Neural progenitor cell (in vitro differentiated cells): ENCODE measurements around the gene PRRC2B. TPM values are rescaled to one million over a fixed set of nuclear protein-coding genes. Genes with fewer than 3 reads are reported as not detected.

Source experiments
- DNase-seq: peaks from one replicate; pipeline ENCODE4 v3.0.0-alpha.2; 2016; ENCODE audit warnings: low spot score
- H2AFZ ChIP-seq: fragments of 200-600 bp; sonication (generic); replicated peaks from 2 replicates; pipeline ENCODE4 v1.6.1; 2016; ENCODE audit warnings: antibody characterized with exemption
- H3F3A ChIP-seq: fragments of 200-600 bp; sonication (generic); 2 replicates; pipeline ENCODE4 v1.6.1; 2016; ENCODE audit warnings: antibody characterized with exemption, low read depth
- H3K27ac ChIP-seq: fragments of 200-600 bp; sonication (generic); 2 replicates; pipeline ENCODE4 v1.5.1; 2016; ENCODE audit warnings: mild to moderate bottlenecking
- H3K27me3 ChIP-seq: fragments of 200-600 bp; sonication (generic); 2 replicates; pipeline ENCODE4 v1.6.1; 2016; ENCODE audit warnings: mild to moderate bottlenecking, moderate library complexity
- H3K36me3 ChIP-seq: fragments of 200-600 bp; sonication (generic); 2 replicates; pipeline ENCODE4 v1.5.1; 2016
- H3K4me1 ChIP-seq: fragments of 200-600 bp; sonication (generic); 2 replicates; pipeline ENCODE4 v1.6.1; 2016; ENCODE audit warnings: mixed run types
- H3K4me2 ChIP-seq: fragments of 200-600 bp; sonication (generic); 2 replicates; pipeline ENCODE4 v1.6.1; 2016
- H3K4me3 ChIP-seq: fragments of 200-600 bp; sonication (generic); 2 replicates; pipeline ENCODE4 v1.5.1; 2016
- H3K79me2 ChIP-seq: fragments of 200-600 bp; sonication (generic); 2 replicates; pipeline ENCODE4 v1.6.1; 2016; ENCODE audit warnings: low read depth
- H3K9ac ChIP-seq: fragments of 200-600 bp; sonication (generic); 2 replicates; pipeline ENCODE4 v1.6.1; 2016
- H3K9me3 ChIP-seq: fragments of 200-600 bp; sonication (generic); 2 replicates; pipeline ENCODE4 v1.5.1; 2016; ENCODE audit warnings: low read depth
- H4K20me1 ChIP-seq: fragments of 200-600 bp; sonication (generic); 2 replicates; pipeline ENCODE4 v1.6.1; 2016; ENCODE audit warnings: low read depth
- H3K27ac Mint-ChIP-seq: 3 replicates; pipeline ENCODE4 v1.8.0; 2021; ENCODE audit warnings: mixed read lengths
- H3K27me3 Mint-ChIP-seq: 2 replicates; pipeline ENCODE4 v1.8.0; 2022; ENCODE audit warnings: low read depth, mild to moderate bottlenecking, inconsistent platforms, moderate library complexity, mixed read lengths; ENCODE audit not compliant: insufficient read depth
- H3K36me3 Mint-ChIP-seq: 3 replicates; pipeline ENCODE4 v1.8.0; 2021; ENCODE audit warnings: mixed read lengths
- H3K4me1 Mint-ChIP-seq: 3 replicates; pipeline ENCODE4 v1.8.0; 2021; ENCODE audit warnings: mixed read lengths
- H3K4me3 Mint-ChIP-seq: 3 replicates; pipeline ENCODE4 v1.8.0; 2021; ENCODE audit warnings: mild to moderate bottlenecking, moderate library complexity, mixed read lengths
- H3K9me3 Mint-ChIP-seq: 3 replicates; pipeline ENCODE4 v1.8.0; 2020; ENCODE audit warnings: mixed read lengths
- CTCF ChIP-seq: fragments of 200-600 bp; sonication (generic); IDR thresholded peaks from 2 replicates; pipeline ENCODE4 v1.5.1; 2017; ENCODE audit warnings: antibody characterized with exemption, mild to moderate bottlenecking
- EZH2 ChIP-seq: fragments of 200-600 bp; sonication (generic); IDR thresholded peaks from 2 replicates; pipeline ENCODE4 v1.6.1; 2017; ENCODE audit warnings: antibody characterized with exemption, mild to moderate bottlenecking, moderate library complexity
- EZH2phosphoT487 ChIP-seq: fragments of 200-600 bp; sonication (generic); IDR thresholded peaks from 2 replicates; pipeline ENCODE4 v1.6.1; 2017; ENCODE audit warnings: antibody characterized with exemption
- total RNA-seq: library from RNA; depleted of rRNA; stranded (reverse); fragments of >200 nt; gene quantifications from 2 replicates; pipeline ENCODE4 v1.2.3, GENCODE V29; 2015; ENCODE audit warnings: low replicate concordance

The PRRC2B gene
- total RNA-seq, 1 donor from 2014 or later = 139 TPM

GRCh38 chr9:131417264-131418142, 23.6 kb downstream of the PRRC2B start:
- Mint-ChIP-seq H3K9me3 (peaks cover 26% of the 10 kb centered on the region), H3K4me1 (peaks cover 61% of the 10 kb centered on the region), H3K27me3 (peaks cover 2% of the 10 kb centered on the region), H3K36me3 (peaks cover 41% of the 10 kb centered on the region), H3K4me3 (no peak overlapping the region), H3K27ac (peak overlapping the region; percentile 35)
- Histone ChIP-seq H3K27me3 (no peaks in the 10 kb centered on the region), H3K4me3 (no peak overlapping the region), H3K4me1 (peaks cover 68% of the 10 kb centered on the region), H2AFZ (no peak overlapping the region), H3K79me2 (peaks cover 100% of the 10 kb centered on the region), H3F3A (peaks cover 75% of the 10 kb centered on the region), H3K36me3 (no peaks in the 10 kb centered on the region), H3K27ac (peak overlapping the region; percentile 85), H3K9me3 (no peaks in the 10 kb centered on the region), H3K9ac (peak overlapping the region; percentile 9), H4K20me1 (peaks cover 100% of the 10 kb centered on the region), H3K4me2 (peak overlapping the region; percentile 67)
- no peak for TF ChIP-seq CTCF
- TF ChIP-seq EZH2phosphoT487 = no peak
- TF ChIP-seq EZH2 = no peak
- no peak for DNase-seq

- peak overlapping the region; percentile 85 for H3K27ac ChIP-seq
- H3K4me1 Mint-ChIP-seq = peaks cover 69% of the 10 kb centered on the region
- peaks cover 2% of the 10 kb centered on the region for H3K27me3 Mint-ChIP-seq
- H3K4me2 ChIP-seq = peak overlapping the region; percentile 67
- peak overlapping the region; percentile 29 for H3K4me3 Mint-ChIP-seq
- peaks cover 22% of the 10 kb centered on the region for H3K9me3 Mint-ChIP-seq
- H3K4me3 ChIP-seq = no peak overlapping the region
- no peak for TF ChIP-seq EZH2
- TF ChIP-seq EZH2phosphoT487 = no peak
- TF ChIP-seq CTCF = no peak
- H3K9me3 ChIP-seq = no peaks in the 10 kb centered on the region
- peak; percentile 75 for DNase-seq
- peaks cover 100% of the 10 kb centered on the region for H3K79me2 ChIP-seq
- H3K36me3 ChIP-seq = no peaks in the 10 kb centered on the region
- H3K4me1 ChIP-seq = peaks cover 76% of the 10 kb centered on the region
- peaks cover 74% of the 10 kb centered on the region for H3F3A ChIP-seq
- H2AFZ ChIP-seq = no peak overlapping the region
- H3K27me3 ChIP-seq = no peaks in the 10 kb centered on the region
- H3K9ac ChIP-seq = peak overlapping the region; percentile 9
- H4K20me1 ChIP-seq = peaks cover 100% of the 10 kb centered on the region
- peaks cover 37% of the 10 kb centered on the region for H3K36me3 Mint-ChIP-seq
- peak overlapping the region; percentile 52 for H3K27ac Mint-ChIP-seq
These were observed 24.5 kb downstream of the PRRC2B start for GRCh38 chr9:131418143-131419025.

DNA sequence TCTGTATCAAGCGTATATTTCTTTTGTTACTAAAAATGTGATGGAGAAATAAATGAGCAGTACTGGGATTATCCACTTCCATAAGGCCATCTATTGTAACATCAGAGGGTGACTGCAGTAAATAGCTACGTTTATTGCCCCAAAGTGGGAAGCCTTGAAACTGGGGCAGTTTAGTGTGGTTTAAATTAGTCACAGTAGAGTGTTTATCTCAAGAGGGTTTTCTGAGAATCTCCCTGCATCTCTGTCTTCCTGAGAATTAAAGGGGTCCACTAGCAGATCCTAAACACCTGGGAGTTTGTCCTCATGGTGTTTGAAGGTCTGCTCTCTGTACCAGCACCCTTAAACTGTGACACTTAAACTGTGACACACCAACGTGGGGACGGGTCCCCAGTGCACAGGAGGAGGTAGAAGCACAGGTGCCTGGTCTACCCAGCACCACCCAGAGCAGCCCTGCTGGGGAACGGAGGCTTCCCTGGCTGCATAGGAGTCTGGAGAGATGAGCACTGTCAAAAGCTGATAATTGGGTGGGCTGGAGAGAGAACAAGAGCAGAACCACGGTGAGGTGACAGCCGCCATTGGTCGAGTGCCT, 25.2 kb downstream of the PRRC2B start:
- Histone ChIP-seq H3K9ac (no peak overlapping the region), H3K4me1 (peaks cover 79% of the 10 kb centered on the region), H3K4me2 (peak overlapping the region; percentile 67), H3K27ac (peak overlapping the region; percentile 85), H3K4me3 (no peak overlapping the region), H3K79me2 (peaks cover 100% of the 10 kb centered on the region), H4K20me1 (peaks cover 100% of the 10 kb centered on the region), H3F3A (peaks cover 67% of the 10 kb centered on the region), H3K36me3 (no peaks in the 10 kb centered on the region), H2AFZ (no peak overlapping the region), H3K27me3 (no peaks in the 10 kb centered on the region), H3K9me3 (no peaks in the 10 kb centered on the region)
- Mint-ChIP-seq H3K9me3 (peaks cover 16% of the 10 kb centered on the region), H3K36me3 (peaks cover 31% of the 10 kb centered on the region), H3K4me3 (peak overlapping the region; percentile 42), H3K27ac (no peak overlapping the region), H3K27me3 (peaks cover 2% of the 10 kb centered on the region), H3K4me1 (peaks cover 69% of the 10 kb centered on the region)
- no peak for TF ChIP-seq CTCF
- TF ChIP-seq EZH2 = no peak
- no peak for TF ChIP-seq EZH2phosphoT487
- no peak for DNase-seq
